Keratinocyte (primary cell): Measurements from ENCODE around the gene NYAP2. TPM values are rescaled to one million over a fixed set of nuclear protein-coding genes. Genes with fewer than 3 reads are reported as not detected.

Experiments
- DNase-seq: peaks from one replicate; pipeline ENCODE4 v3.0.0-alpha.2; 2011; ENCODE audit warnings: low read depth, missing footprints, low spot score
- FAIRE-seq: peaks from 2 replicates; lab custom pipeline; 2011; peaks lifted over from hg19 to GRCh38; lab: Jason Lieb, UNC
- H2AFZ ChIP-seq: 2 replicates; pipeline ENCODE4 v1.6.0; 2012; ENCODE audit warnings: low read length, control low read depth, inconsistent platforms; ENCODE audit not compliant: control insufficient read depth
- H3K27ac ChIP-seq: 2 replicates; pipeline ENCODE4 v1.5.1; 2011; ENCODE audit warnings: low read length; ENCODE audit not compliant: control insufficient read depth, insufficient read depth
- H3K27me3 ChIP-seq: 3 replicates; pipeline ENCODE4 v1.6.0; 2011; ENCODE audit warnings: low read length; ENCODE audit not compliant: control insufficient read depth, insufficient read depth; ENCODE audit errors: extremely low read depth
- H3K36me3 ChIP-seq, 2 experiments: 2 replicates in 1 of 2; 3 replicates in 1 of 2; pipeline ENCODE4 v1.5.1; 2011; ENCODE audit warnings: low read length in 2 of 2, mild to moderate bottlenecking in 1 of 2; ENCODE audit not compliant: control insufficient read depth in 2 of 2, insufficient read depth in 2 of 2; ENCODE audit errors: extremely low read depth in 1 of 2
- H3K4me1 ChIP-seq: 3 replicates; pipeline ENCODE4 v1.5.1; 2011; ENCODE audit warnings: low read length; ENCODE audit not compliant: control insufficient read depth, insufficient read depth; ENCODE audit errors: extremely low read depth
- H3K4me2 ChIP-seq: 3 replicates; pipeline ENCODE4 v1.6.0; 2011; ENCODE audit warnings: low read depth, low read length; ENCODE audit not compliant: control insufficient read depth, insufficient read depth; ENCODE audit errors: extremely low read depth
- H3K4me3 ChIP-seq, 3 experiments: fragments of 200-600 bp in 1 of 3; sonication (generic) in 1 of 3; 2 replicates in 2 of 3; 3 replicates in 1 of 3; pipeline ENCODE4 v1.5.1; 2011 to 2016; ENCODE audit warnings: low read length in 3 of 3, mild to moderate bottlenecking in 3 of 3, control low read depth in 2 of 3, inconsistent platforms in 1 of 3, low read depth in 1 of 3, mixed read lengths in 1 of 3, mixed run types in 1 of 3, moderate library complexity in 1 of 3; ENCODE audit not compliant: control insufficient read depth in 2 of 3, insufficient read depth in 2 of 3; ENCODE audit errors: extremely low read depth in 1 of 3
- H3K79me2 ChIP-seq: 2 replicates; pipeline ENCODE4 v1.6.0; 2012; ENCODE audit warnings: low read length; ENCODE audit not compliant: control insufficient read depth, insufficient read depth
- H3K9ac ChIP-seq: 3 replicates; pipeline ENCODE4 v1.6.0; 2011; ENCODE audit warnings: low read length; ENCODE audit not compliant: control insufficient read depth, insufficient read depth; ENCODE audit errors: extremely low read depth
- H3K9me1 ChIP-seq: 3 replicates; pipeline ENCODE4 v1.6.0; 2011; ENCODE audit warnings: low read length; ENCODE audit not compliant: control insufficient read depth, insufficient read depth; ENCODE audit errors: extremely low read depth
- H3K9me3 ChIP-seq: 2 replicates; pipeline ENCODE4 v1.5.1; 2012; ENCODE audit warnings: low read depth, low read length; ENCODE audit not compliant: control insufficient read depth
- H4K20me1 ChIP-seq: 3 replicates; pipeline ENCODE4 v1.6.0; 2011; ENCODE audit warnings: low read length; ENCODE audit not compliant: control insufficient read depth, insufficient read depth; ENCODE audit errors: extremely low read depth
- CTCF ChIP-seq, 3 experiments: IDR thresholded peaks in 1 of 3; conservative IDR thresholded peaks in 1 of 3; optimal IDR thresholded peaks in 1 of 3; 2 replicates in 2 of 3; 3 replicates in 1 of 3; pipeline versions ENCODE3 to v1.5.1; 2011; ENCODE audit warnings: low read length in 3 of 3, mild to moderate bottlenecking in 3 of 3, moderate library complexity in 2 of 3, control low read depth in 1 of 3, inconsistent platforms in 1 of 3; ENCODE audit not compliant: insufficient read depth in 2 of 3; ENCODE audit errors: extremely low read depth in 1 of 3
- EZH2 ChIP-seq: IDR thresholded peaks from one replicate; pipeline ENCODE4 v1.6.1; 2012; ENCODE audit warnings: inconsistent platforms, mild to moderate bottlenecking, low read length, moderate library complexity
- dilution Hi-C: fragments of 300-500 bp; cut with MboI; formaldehyde crosslinking; loops from one replicate; pipeline ENCODE4 v1.7.0; 2020; ENCODE audit warnings: low sequenced_read_pairs; ENCODE audit not compliant: extremely low pct_ligation_motif_present
- polyA plus RNA-seq, 5 experiments: library from polyadenylated mRNA; depleted of rRNA in 3 of 5; stranded (reverse) in 3 of 5; stranded (forward) in 1 of 5; unstranded in 1 of 5; fragments of >200 nt; gene quantifications; 1 replicate in 1 of 5; 2 replicates in 3 of 5; 3 replicates in 1 of 5; pipeline versions ENCODE4 v1.2.1 to v1.2.3, GENCODE V29; 2011 to 2012; ENCODE audit warnings: missing spikeins in 2 of 5, low read depth in 1 of 5, low replicate concordance in 1 of 5

NYAP2 gene
- polyA plus RNA-seq, 1 donor (not counting 4 experiments of a cell fraction or from before 2014, with no cell fraction given): not detected

DNA sequence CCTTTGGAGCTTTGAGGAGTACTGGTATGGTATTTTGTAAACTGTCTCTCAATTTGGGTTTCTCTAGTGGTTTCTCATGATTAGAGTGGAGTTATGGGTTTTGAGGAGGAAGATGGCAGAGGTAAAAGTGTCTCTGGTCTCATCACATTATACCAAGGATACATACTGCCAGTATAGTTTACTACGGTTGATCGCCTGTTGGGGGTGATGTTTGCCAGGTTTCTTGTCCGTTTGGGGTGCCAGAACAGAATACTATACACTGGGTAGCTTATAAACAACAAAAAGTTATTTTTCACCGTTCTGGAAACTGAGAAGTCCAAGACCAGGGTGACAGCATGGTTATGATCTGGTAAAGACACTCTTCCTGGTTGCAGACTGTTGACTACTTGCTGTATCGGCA, 293.7 kb downstream of the NYAP2 start:
- no peak for FAIRE-seq

DNA sequence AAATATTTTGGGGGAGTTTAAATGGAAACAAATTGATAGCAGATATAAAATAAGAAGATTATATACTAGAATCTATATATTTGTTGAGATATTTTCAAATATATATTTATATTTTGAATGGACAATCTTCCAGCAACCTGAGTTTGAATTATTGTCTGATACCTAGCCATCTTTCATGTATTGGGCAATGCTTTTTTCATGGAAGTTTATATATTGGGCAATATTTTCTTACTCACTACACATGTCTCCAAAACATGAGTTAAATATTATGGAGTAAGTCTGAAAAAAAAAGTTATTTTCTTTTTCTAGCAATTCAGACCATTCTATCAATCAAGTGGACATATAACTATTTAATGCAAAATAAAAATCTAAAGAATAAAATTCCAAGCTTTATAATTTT, 295.2 kb downstream of the NYAP2 start:
- no peak for FAIRE-seq
- no peaks in the 10 kb centered on the region for H3K27me3 ChIP-seq
- H2AFZ ChIP-seq: no peak overlapping the region
- H4K20me1 ChIP-seq: no peaks in the 10 kb centered on the region
- H3K9ac ChIP-seq: no peak overlapping the region
- H3K27ac ChIP-seq: no peak overlapping the region
- no peaks in the 10 kb centered on the region for H3K79me2 ChIP-seq
- no peak for TF ChIP-seq EZH2
- no peak for TF ChIP-seq CTCF (optimal IDR thresholded peaks at IDR 0.05 in 1 of 3, IDR thresholded peaks at IDR 0.05 in 1 of 3, conservative IDR thresholded peaks at IDR 0.05 in 1 of 3; ENCODE audit: extremely low read depth in 1 of 3, insufficient read depth in 2 of 3, low read length in 3 of 3)
- H3K9me3 ChIP-seq: no peaks in the 10 kb centered on the region
- dilution Hi-C loops: no loop called here
- H3K36me3 ChIP-seq: no peaks in the 10 kb centered on the region
- H3K9me1 ChIP-seq: no peaks in the 10 kb centered on the region
- no peak overlapping the region for H3K4me3 ChIP-seq
- no peak for DNase-seq
- H3K4me1 ChIP-seq: no peaks in the 10 kb centered on the region
- no peak overlapping the region for H3K4me2 ChIP-seq

More for the DNA sequence above, 293.7 kb downstream of the NYAP2 start:
- Histone ChIP-seq H3K27ac (no peak overlapping the region), H3K4me2 (no peak overlapping the region), H3K27me3 (no peaks in the 10 kb centered on the region), H3K4me1 (no peaks in the 10 kb centered on the region), H3K9me1 (no peaks in the 10 kb centered on the region), H2AFZ (no peak overlapping the region), H4K20me1 (no peaks in the 10 kb centered on the region), H3K9me3 (no peaks in the 10 kb centered on the region), H3K79me2 (no peaks in the 10 kb centered on the region), H3K9ac (no peak overlapping the region), H3K36me3 (no peaks in the 10 kb centered on the region), H3K4me3 (no peak overlapping the region)
- DNase-seq: no peak
- dilution Hi-C loops: no loop called here
- TF ChIP-seq EZH2 (no peak), CTCF (optimal IDR thresholded peaks at IDR 0.05 in 1 of 3, IDR thresholded peaks at IDR 0.05 in 1 of 3, conservative IDR thresholded peaks at IDR 0.05 in 1 of 3; ENCODE audit: extremely low read depth in 1 of 3, insufficient read depth in 2 of 3, low read length in 3 of 3) (peak in 1 of 3 experiments; percentile 19)
